ENCODE results near the gene ING4. TPM values are rescaled to one million over a fixed set of nuclear protein-coding genes. Genes with fewer than 3 reads are reported as not detected.

Gene ING4
- total RNA-seq, 2 experiments from 2014 or later, result 46.9 to 49.3 TPM

GRCh38 chr12:6667559-6668210, 4.8 kb upstream of the ING4 start:
- no peak for ATAC-seq (ENCODE audit: low read depth)

GRCh38 chr12:6666211-6666610, 3.3 kb upstream of the ING4 start:
- POLR2A ChIA-PET, result interaction anchor here (0.7 to 1.9 kb wide), 2 partner anchors 23 to 57 kb away, joined by 3 to 6 read pairs; partner anchors contain the start of gene ZNF384
- peaks cover 17% of the 10 kb centered on the region for H3K36me3 Mint-ChIP-seq
- peaks cover 1% of the 10 kb centered on the region for H3K9me3 Mint-ChIP-seq
- peaks cover 13% of the 10 kb centered on the region for H3K4me1 Mint-ChIP-seq
- ATAC-seq (ENCODE audit: low read depth) (no peak), DNase-seq (no peak)
- H3K27ac Mint-ChIP-seq, result no peak overlapping the region
- no peak overlapping the region for H3K4me3 Mint-ChIP-seq
- no peaks in the 10 kb centered on the region for H3K27me3 Mint-ChIP-seq

More at GRCh38 chr12:6667559-6668210, 4.8 kb upstream of the ING4 start:
- no peak overlapping the region for H3K27ac Mint-ChIP-seq
- peaks cover 1% of the 10 kb centered on the region for H3K9me3 Mint-ChIP-seq
- no peak overlapping the region for H3K4me3 Mint-ChIP-seq
- H3K36me3 Mint-ChIP-seq, result peaks cover 28% of the 10 kb centered on the region
- no peak for DNase-seq
- H3K27me3 Mint-ChIP-seq, result no peaks in the 10 kb centered on the region
- POLR2A ChIA-PET, result interaction anchor here (1.9 kb wide), 1 partner anchor 21 kb away, joined by 6 read pairs; the partner anchor contains the start of gene ZNF384
- peaks cover 8% of the 10 kb centered on the region for H3K4me1 Mint-ChIP-seq

- peaks cover 13% of the 10 kb centered on the region for H3K4me1 Mint-ChIP-seq
- H3K36me3 Mint-ChIP-seq, result peaks cover 10% of the 10 kb centered on the region
- POLR2A ChIA-PET, result interaction anchor here (1.1 to 2.4 kb wide), 3 partner anchors 24 to 73 kb away, joined by 5 to 22 read pairs (median 10); partner anchors contain the start of gene ZNF384
- DNase-seq (no peak), ATAC-seq (ENCODE audit: low read depth) (no peak)
- H3K9me3 Mint-ChIP-seq, result peaks cover 1% of the 10 kb centered on the region
- H3K27me3 Mint-ChIP-seq, result no peaks in the 10 kb centered on the region
- no peak overlapping the region for H3K27ac Mint-ChIP-seq
- H3K4me3 Mint-ChIP-seq, result no peak overlapping the region
Measured at GRCh38 chr12:6664902-6665301, 2.0 kb upstream of the ING4 start.

GRCh38 chr12:6662602-6662905, 365 bp downstream of the ING4 start:
- DNase-seq, result no peak
- Mint-ChIP-seq H3K9me3 (peaks cover 1% of the 10 kb centered on the region), H3K4me1 (peaks cover 13% of the 10 kb centered on the region), H3K27ac (peak overlapping the region; percentile 99), H3K4me3 (peak overlapping the region; percentile 100), H3K36me3 (peaks cover 5% of the 10 kb centered on the region), H3K27me3 (no peaks in the 10 kb centered on the region)
- peak; percentile 58 for ATAC-seq (ENCODE audit: low read depth)
- POLR2A ChIA-PET, result interaction anchor here (0.8 to 1.3 kb wide), 2 partner anchors 30 to 54 kb away, joined by 3 to 4 read pairs; no protein-coding TSS in a partner anchor

- DNase-seq (no peak), ATAC-seq (ENCODE audit: low read depth) (no peak)
- POLR2A ChIA-PET, result no interaction called here
- Mint-ChIP-seq H3K9me3 (no peaks in the 10 kb centered on the region), H3K27me3 (no peaks in the 10 kb centered on the region), H3K4me1 (peaks cover 3% of the 10 kb centered on the region), H3K27ac (no peak overlapping the region), H3K4me3 (no peak overlapping the region), H3K36me3 (peaks cover 23% of the 10 kb centered on the region)
Measured at GRCh38 chr12:6653987-6654386, 8.9 kb downstream of the ING4 start.

- H3K9me3 Mint-ChIP-seq, result no peaks in the 10 kb centered on the region
- no peak overlapping the region for H3K27ac Mint-ChIP-seq
- H3K4me1 Mint-ChIP-seq, result peaks cover 3% of the 10 kb centered on the region
- POLR2A ChIA-PET, result no interaction called here
- H3K27me3 Mint-ChIP-seq, result no peaks in the 10 kb centered on the region
- ATAC-seq (ENCODE audit: low read depth) (no peak), DNase-seq (no peak)
- H3K4me3 Mint-ChIP-seq, result no peak overlapping the region
- H3K36me3 Mint-ChIP-seq, result peaks cover 23% of the 10 kb centered on the region
Measured at GRCh38 chr12:6653342-6653741, 9.6 kb downstream of the ING4 start.

- no peak for ATAC-seq (ENCODE audit: low read depth)
- POLR2A ChIA-PET, result interaction anchor here (0.9 kb wide), 1 partner anchor 17 kb away, joined by 3 read pairs; the partner anchor contains the start of gene LPAR5
- Mint-ChIP-seq H3K4me1 (peaks cover 3% of the 10 kb centered on the region), H3K27me3 (no peaks in the 10 kb centered on the region), H3K9me3 (no peaks in the 10 kb centered on the region), H3K27ac (no peak overlapping the region), H3K4me3 (no peak overlapping the region), H3K36me3 (peaks cover 26% of the 10 kb centered on the region)
- no peak for DNase-seq
Measured at GRCh38 chr12:6652391-6652790, 10.5 kb downstream of the ING4 start.

GRCh38 chr12:6650832-6651231, 12.1 kb downstream of the ING4 start:
- H3K4me3 Mint-ChIP-seq, result no peak overlapping the region
- POLR2A ChIA-PET, result no interaction called here
- peaks cover 3% of the 10 kb centered on the region for H3K9me3 Mint-ChIP-seq
- no peak for DNase-seq
- ATAC-seq (ENCODE audit: low read depth), result no peak
- H3K4me1 Mint-ChIP-seq, result peaks cover 13% of the 10 kb centered on the region
- peaks cover 34% of the 10 kb centered on the region for H3K36me3 Mint-ChIP-seq
- no peak overlapping the region for H3K27ac Mint-ChIP-seq
- H3K27me3 Mint-ChIP-seq, result no peaks in the 10 kb centered on the region

- Mint-ChIP-seq H3K27me3 (no peaks in the 10 kb centered on the region), H3K9me3 (peaks cover 17% of the 10 kb centered on the region), H3K4me3 (peak within 1 kb of the TSS; percentile 74), H3K4me1 (peaks cover 17% of the 10 kb centered on the region), H3K27ac (peak within 1 kb of the TSS; percentile 64), H3K36me3 (peaks cover 45% of the 10 kb centered on the region)
- POLR2A ChIA-PET, result interaction anchor here (0.5 to 2.0 kb wide), 3 partner anchors 12 to 19 kb away, joined by 3 to 10 read pairs (median 3); partner anchors contain the start of gene LPAR5
- ATAC-seq (ENCODE audit: low read depth) (peak; percentile 69), DNase-seq (peak; percentile 64)
Measured at GRCh38 chr12:6647083-6647604, 15.8 kb downstream of the ING4 start, which contains the start of gene ACRBP. Gene ACRBP, minus strand, starts transcription at chr12:6647432. Its CDS starts 66 bp downstream, at chr12:6647366.

GRCh38 chr12:6646276-6647082, 16.4 kb downstream of the ING4 start:
- Mint-ChIP-seq H3K4me1 (peaks cover 17% of the 10 kb centered on the region), H3K36me3 (peaks cover 47% of the 10 kb centered on the region), H3K27me3 (peaks cover 3% of the 10 kb centered on the region), H3K4me3 (peak overlapping the region; percentile 74), H3K27ac (peak overlapping the region; percentile 64), H3K9me3 (peaks cover 20% of the 10 kb centered on the region)
- DNase-seq (no peak), ATAC-seq (ENCODE audit: low read depth) (no peak)
- POLR2A ChIA-PET, result interaction anchor here (0.5 to 2.0 kb wide), 3 partner anchors 11 to 19 kb away, joined by 3 to 10 read pairs (median 3); partner anchors contain the start of gene LPAR5

GRCh38 chr12:6644903-6645302, 18.0 kb downstream of the ING4 start:
- POLR2A ChIA-PET, result interaction anchor here (1.1 to 1.8 kb wide), 3 partner anchors 10 to 79 kb away, joined by 3 to 5 read pairs (median 4); partner anchors contain the start of genes COPS7A and LPAR5
- H3K4me3 Mint-ChIP-seq, result no peak overlapping the region
- H3K27ac Mint-ChIP-seq, result no peak overlapping the region
- H3K9me3 Mint-ChIP-seq, result peaks cover 20% of the 10 kb centered on the region
- DNase-seq, result no peak
- peaks cover 3% of the 10 kb centered on the region for H3K27me3 Mint-ChIP-seq
- peaks cover 45% of the 10 kb centered on the region for H3K36me3 Mint-ChIP-seq
- H3K4me1 Mint-ChIP-seq, result peaks cover 17% of the 10 kb centered on the region
- ATAC-seq (ENCODE audit: low read depth), result no peak

GRCh38 chr12:6644257-6644596, 18.7 kb downstream of the ING4 start:
- H3K36me3 Mint-ChIP-seq, result peaks cover 45% of the 10 kb centered on the region

More at GRCh38 chr12:6644257-6644596, 18.7 kb downstream of the ING4 start:
- Mint-ChIP-seq H3K4me1 (peaks cover 20% of the 10 kb centered on the region), H3K4me3 (no peak overlapping the region), H3K9me3 (peaks cover 20% of the 10 kb centered on the region), H3K27ac (no peak overlapping the region), H3K27me3 (peaks cover 3% of the 10 kb centered on the region)
- POLR2A ChIA-PET, result interaction anchor here (1.1 to 1.8 kb wide), 3 partner anchors 9 to 80 kb away, joined by 3 to 5 read pairs (median 4); partner anchors contain the start of genes COPS7A and LPAR5
- DNase-seq, result no peak
- no peak for ATAC-seq (ENCODE audit: low read depth)

All from activated naive CD8-positive, alpha-beta T cell treated with anti-CD3 and anti-CD28 coated beads, Interleukin-2, amount 10 ng/mL, durations not matched to agents 7 days and 5 days (primary cell).